Measurements from ENCODE around the gene C15orf62.

Gene C15orf62

DNA sequence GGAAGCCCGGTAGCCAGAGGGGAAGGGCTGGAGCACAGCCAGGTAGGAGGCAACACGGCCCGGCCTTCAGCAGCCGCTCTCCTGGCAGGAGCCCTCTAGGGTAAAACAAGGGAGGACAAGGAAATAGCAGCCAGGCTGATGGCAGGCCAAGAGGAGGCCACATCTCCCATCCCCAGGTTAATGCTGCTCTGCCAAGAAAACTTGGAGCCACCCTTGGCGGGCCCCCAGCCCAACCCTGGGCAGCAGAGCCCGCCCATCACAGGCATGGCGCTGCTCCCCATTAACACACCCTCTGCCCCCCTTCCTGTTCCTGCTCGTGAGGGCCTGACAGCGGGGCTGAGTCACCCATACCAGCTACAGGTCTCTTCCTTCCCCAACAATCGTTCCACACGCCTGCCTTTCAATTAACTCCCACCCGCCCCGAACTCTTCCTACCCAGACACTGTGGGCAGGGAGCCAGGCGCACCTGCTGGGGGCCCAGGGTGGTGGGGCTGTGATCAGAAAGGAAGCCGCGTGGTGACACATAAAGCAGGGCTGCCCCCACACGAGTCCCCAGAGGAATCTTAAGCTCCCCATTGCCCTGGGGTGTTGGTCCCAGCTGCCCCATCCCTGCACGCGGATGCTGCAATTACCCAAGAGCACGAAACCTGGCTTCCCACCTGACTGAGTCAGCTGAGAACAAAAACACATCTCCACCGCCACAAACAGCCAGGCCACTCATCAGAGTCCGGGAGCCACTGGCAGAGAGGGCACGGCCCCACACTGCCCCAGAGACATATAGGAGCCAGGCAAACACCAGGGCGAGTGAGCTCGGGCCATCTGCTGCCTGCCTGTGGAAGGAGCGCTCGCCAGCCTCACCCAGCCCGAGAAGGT, at the start of gene C15orf62:
TSS of gene C15orf62 (plus strand) at position 707 of the 873 bp plus-strand sequence. CDS start 516 bp downstream, outside the sequence.
- peaks cover 13% of the 10 kb centered on the region for H3K36me3 ChIP-seq (replicated peaks)
- H3K27ac ChIP-seq, result no peak within 1 kb of the TSS
- H3K4me3 ChIP-seq (ENCODE audit: low read depth, low read length), result no peak within 1 kb of the TSS
- no peak for DNase-seq
- TF ChIP-seq, protein P1, sequence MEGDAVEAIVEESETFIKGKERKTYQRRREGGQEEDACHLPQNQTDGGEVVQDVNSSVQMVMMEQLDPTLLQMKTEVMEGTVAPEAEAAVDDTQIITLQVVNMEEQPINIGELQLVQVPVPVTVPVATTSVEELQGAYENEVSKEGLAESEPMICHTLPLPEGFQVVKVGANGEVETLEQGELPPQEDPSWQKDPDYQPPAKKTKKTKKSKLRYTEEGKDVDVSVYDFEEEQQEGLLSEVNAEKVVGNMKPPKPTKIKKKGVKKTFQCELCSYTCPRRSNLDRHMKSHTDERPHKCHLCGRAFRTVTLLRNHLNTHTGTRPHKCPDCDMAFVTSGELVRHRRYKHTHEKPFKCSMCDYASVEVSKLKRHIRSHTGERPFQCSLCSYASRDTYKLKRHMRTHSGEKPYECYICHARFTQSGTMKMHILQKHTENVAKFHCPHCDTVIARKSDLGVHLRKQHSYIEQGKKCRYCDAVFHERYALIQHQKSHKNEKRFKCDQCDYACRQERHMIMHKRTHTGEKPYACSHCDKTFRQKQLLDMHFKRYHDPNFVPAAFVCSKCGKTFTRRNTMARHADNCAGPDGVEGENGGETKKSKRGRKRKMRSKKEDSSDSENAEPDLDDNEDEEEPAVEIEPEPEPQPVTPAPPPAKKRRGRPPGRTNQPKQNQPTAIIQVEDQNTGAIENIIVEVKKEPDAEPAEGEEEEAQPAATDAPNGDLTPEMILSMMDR (IDR thresholded peaks at IDR 0.05; ENCODE audit: low read depth, low read length, missing control alignments), result no peak
- H3K27me3 ChIP-seq (replicated peaks), result no peaks in the 10 kb centered on the region
- in situ Hi-C loops (cut with HindIII; ENCODE audit: low pct_ligation_motif_present, low sequenced_read_pairs), result no loop called here

- Histone ChIP-seq H3K4me3 (ENCODE audit: low read depth, low read length) (no peak overlapping the region), H3K27ac (no peak overlapping the region), H3K36me3 (replicated peaks) (no peaks in the 10 kb centered on the region), H3K27me3 (replicated peaks) (no peaks in the 10 kb centered on the region)
- in situ Hi-C loops (cut with HindIII; ENCODE audit: low pct_ligation_motif_present, low sequenced_read_pairs), result no loop called here
- TF ChIP-seq, protein P1 (IDR thresholded peaks at IDR 0.05; ENCODE audit: low read depth, low read length, missing control alignments), result no peak
- no peak for DNase-seq
Measured at GRCh38 chr15:40721701-40722100, 48.1 kb upstream of the C15orf62 start.

GRCh38 chr15:40722354-40722753, 47.4 kb upstream of the C15orf62 start:
- no peaks in the 10 kb centered on the region for H3K27me3 ChIP-seq (replicated peaks)
- no peak for DNase-seq
- TF ChIP-seq, protein P1 (IDR thresholded peaks at IDR 0.05; ENCODE audit: low read depth, low read length, missing control alignments), result no peak
- no peak overlapping the region for H3K27ac ChIP-seq
- H3K4me3 ChIP-seq (ENCODE audit: low read depth, low read length), result no peak overlapping the region
- in situ Hi-C loops (cut with HindIII; ENCODE audit: low pct_ligation_motif_present, low sequenced_read_pairs), result no loop called here
- no peaks in the 10 kb centered on the region for H3K36me3 ChIP-seq (replicated peaks)

DNA sequence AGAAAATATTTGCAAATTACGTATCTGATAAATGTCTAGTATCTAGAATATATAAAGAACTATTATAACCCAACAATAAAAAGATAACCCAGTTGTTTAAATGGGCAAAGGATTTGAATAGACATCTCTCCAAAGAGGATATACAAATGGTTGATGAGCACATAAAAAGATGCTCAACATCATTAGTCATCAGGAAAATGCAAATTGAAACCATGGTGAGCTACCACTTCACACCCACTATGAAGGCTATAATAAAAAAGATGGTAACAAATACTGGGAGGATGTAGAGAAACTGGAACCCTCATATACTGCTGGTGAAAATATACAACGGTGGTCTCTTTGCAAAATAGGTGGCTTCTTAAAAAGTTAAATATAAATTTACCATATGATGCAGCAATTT, 46.8 kb upstream of the C15orf62 start:
- no peaks in the 10 kb centered on the region for H3K27me3 ChIP-seq (replicated peaks)
- H3K27ac ChIP-seq, result no peak overlapping the region
- no peak for DNase-seq
- no peaks in the 10 kb centered on the region for H3K36me3 ChIP-seq (replicated peaks)
- no peak overlapping the region for H3K4me3 ChIP-seq (ENCODE audit: low read depth, low read length)
- TF ChIP-seq, protein P1 (IDR thresholded peaks at IDR 0.05; ENCODE audit: low read depth, low read length, missing control alignments), result no peak
- in situ Hi-C loops (cut with HindIII; ENCODE audit: low pct_ligation_motif_present, low sequenced_read_pairs), result no loop called here

DNA sequence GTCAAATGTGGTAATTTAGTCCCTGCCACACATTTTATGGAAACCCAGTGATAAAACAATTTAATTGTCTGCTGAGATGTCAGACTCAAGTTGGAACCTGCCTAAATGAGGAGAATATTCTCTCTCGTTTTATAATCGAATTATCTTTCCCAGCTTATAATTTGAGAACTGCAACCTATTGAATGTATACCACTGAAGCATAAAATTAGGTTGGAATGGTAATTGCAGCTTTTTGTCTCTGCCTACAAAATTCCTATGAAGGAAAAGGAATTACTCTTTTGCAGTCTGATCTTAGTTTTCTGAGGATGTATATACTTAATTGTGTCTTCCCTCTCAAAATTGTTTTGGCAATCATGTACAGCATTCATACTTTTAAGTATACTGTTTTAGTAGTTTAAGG, 45.9 kb upstream of the C15orf62 start:
- DNase-seq, result no peak
- Histone ChIP-seq H3K36me3 (replicated peaks) (no peaks in the 10 kb centered on the region), H3K27me3 (replicated peaks) (no peaks in the 10 kb centered on the region), H3K4me3 (ENCODE audit: low read depth, low read length) (no peak overlapping the region), H3K27ac (no peak overlapping the region)
- TF ChIP-seq, protein P1 (IDR thresholded peaks at IDR 0.05; ENCODE audit: low read depth, low read length, missing control alignments), result no peak
- in situ Hi-C loops (cut with HindIII; ENCODE audit: low pct_ligation_motif_present, low sequenced_read_pairs), result no loop called here
